Stimulated activated CD8-positive, alpha-beta memory T cell treated with anti-CD3 and anti-CD28 coated beads, Interleukin-15, amount 100 ng/mL, for 4 hours (primary cell): ENCODE measurements around the gene OR2T2.
"Not testable (repeated sequence)": the region's sequence is repeated elsewhere in the genome, so short reads cannot be mapped to it uniquely, and the experiment has no call there.

Source experiments
- DNase-seq, 2 donors: peaks; one replicate each; pipeline ENCODE4 v3.0.0-alpha.2; 2020; ENCODE audit warnings: low read depth in 2 of 2

The OR2T2 gene

GRCh38 chr1:248450466-248451145 is 5.2 kb downstream of the OR2T2 start:
- not testable (repeated sequence) for DNase-seq

DNA sequence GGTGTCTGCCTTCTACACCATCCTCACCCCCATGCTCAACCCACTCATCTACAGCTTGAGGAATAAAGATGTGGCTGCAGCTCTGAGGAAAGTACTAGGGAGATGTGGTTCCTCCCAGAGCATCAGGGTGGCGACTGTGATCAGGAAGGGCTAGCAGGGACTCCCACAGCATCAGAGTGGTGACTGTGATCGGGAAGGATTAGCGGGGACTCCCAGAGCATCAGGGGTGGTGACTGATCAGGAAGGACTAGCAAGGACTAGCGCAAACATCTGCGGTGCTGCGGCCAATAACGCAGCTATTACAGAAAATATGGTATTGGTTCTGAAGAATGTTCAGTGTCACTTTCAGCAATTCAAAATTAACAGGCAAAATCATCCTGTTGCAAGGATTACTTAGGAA is 8.2 kb downstream of the OR2T2 start:
- DNase-seq = not testable (repeated sequence)

GRCh38 chr1:248455045-248455444 is 9.6 kb downstream of the OR2T2 start:
- DNase-seq = not testable (repeated sequence)

DNA sequence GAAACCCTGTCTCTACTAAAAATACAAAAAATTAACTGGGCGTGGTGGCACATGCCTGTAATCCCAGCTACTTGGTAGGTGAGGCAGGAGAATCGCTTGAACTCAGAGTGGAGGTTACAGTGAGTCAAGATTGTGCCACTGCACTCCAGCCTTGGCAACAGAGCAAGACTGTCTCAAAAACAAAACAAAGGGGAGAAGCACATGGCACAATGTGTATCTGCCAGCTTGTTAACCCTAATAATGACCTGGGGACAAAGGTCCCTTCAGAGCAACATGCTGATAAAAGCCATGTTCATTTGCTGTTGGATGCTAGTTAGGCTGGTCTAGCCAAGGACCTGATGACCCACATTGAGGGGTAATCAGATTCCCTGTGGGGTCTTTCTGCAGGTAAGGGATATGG is 11.2 kb downstream of the OR2T2 start:
- not testable (repeated sequence) for DNase-seq

DNA sequence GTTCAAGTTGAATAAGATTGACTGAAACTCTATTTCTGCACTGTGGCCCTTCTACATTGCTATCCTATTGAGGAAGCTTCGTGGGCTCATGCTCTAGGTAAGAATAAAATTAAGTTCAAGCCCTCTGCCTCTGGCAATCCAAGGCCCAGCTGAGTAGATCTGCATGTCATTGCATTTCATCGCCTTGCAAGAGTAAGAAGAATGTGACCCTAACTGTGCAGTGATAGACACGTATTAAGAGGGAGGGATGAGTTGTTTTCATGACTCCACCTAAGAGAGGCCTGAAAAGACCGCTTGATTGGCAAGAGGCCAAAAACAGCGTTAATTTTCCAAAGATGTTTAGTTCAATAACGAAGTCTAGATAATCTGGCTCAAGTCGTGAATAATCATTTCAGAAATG is 13.7 kb downstream of the OR2T2 start:
- DNase-seq = not testable (repeated sequence)

DNA sequence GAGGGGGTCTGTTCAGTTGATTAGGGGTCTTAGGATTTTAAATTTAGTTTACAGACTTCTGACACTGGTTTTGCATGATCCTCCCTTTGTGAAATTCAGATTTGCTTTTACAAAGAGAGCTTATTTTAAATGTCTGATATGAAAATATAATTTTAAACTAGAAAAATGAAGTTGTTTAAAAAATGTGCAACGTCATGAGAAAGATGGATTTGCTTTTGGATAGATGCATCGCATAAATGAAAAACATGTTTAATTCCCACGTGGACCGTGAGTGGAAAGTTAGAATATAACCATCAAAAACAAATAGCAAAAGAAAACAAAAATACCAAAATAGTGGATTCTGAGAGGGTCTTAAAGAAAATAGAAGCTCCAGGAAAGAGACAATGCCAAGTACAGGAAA is 25.7 kb downstream of the OR2T2 start:
- DNase-seq = no peak

DNA sequence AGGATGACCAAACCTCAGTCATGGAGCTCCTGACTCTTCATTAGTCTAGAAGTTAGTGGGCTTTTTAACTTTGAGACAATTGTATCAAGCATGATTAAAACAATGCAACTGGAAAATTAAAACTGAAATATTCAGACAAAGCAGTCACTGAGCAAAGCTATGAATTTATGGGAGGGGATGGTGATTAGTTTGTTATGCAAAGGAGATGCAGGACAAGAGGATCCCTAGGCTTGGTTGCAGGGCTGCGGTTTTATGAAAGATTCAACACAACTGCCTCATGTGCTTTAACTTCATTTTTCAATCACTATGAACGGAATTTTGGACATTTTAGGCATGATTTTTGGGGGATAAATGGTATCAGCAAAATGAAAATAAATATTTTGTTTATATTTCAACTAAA is 26.7 kb downstream of the OR2T2 start:
- not testable (repeated sequence) for DNase-seq

DNA sequence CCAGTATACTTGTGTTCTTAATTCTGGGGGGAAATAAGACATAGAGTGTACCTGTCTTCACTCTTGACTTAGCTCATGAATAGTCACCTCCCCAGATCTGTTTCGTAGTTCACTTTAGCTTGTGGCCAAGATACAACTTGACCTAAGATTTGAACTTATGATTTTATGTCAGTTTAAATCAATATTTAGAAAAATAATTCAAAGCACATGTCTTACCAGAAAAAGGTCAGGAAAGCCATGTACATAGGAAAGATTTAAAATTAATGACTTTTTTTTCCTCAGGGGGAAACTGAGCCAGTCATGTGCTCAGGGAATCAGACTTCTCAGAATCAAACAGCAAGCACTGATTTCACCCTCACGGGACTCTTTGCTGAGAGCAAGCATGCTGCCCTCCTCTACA is 27.6 kb downstream of the OR2T2 start, which contains the start of gene OR2T3:
Gene OR2T3 (plus strand): TSS at position 301 of the 400 bp plus-strand sequence. CDS start 0 bp downstream, at position 301.
- DNase-seq = not testable (repeated sequence)

- not testable (repeated sequence) for DNase-seq
Observed at GRCh38 chr1:248475660-248476059, 30.2 kb downstream of the OR2T2 start.

DNA sequence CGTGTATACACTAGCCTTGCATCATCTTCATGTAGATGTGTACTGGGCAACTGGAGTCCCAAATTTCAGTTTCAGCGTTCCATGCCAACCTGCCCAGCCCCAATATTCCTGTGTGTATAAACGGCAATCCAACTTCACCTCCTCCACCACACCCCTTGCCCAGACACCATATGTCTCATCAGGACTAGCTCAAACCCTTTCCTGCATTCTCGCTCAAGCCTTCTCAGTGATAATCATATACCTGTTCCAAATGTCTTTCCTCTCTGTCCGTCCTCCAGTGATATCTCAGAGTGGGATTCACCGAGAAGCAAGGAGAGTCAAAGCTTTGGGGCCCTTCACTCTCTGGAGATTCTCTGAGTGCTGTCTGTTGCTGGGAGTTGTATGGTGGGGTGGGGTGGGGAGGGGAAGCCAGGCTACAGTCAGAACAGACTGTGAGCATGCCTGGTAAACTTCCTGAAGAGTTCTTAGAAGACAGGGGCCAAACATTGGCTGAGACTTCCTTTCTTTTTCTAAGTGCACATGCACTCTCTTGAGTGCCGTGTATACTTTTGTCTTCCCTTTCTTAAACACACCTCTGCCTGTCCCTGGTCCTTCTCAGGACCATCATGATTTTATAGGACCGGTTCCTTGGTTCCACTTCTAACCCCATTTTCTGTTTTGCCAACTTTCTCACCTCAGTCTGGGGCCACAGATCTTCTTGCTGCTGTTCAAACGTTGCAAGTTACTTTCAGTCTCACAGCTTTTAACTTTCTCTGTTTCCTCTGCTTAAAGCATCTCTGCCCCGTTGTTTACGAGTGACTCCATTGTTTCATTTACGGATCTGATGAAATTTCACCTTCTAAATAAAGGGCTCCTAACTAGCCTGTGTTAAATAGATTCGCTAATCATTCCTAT is 36.5 kb downstream of the OR2T2 start:
- DNase-seq = not testable (repeated sequence)

DNA sequence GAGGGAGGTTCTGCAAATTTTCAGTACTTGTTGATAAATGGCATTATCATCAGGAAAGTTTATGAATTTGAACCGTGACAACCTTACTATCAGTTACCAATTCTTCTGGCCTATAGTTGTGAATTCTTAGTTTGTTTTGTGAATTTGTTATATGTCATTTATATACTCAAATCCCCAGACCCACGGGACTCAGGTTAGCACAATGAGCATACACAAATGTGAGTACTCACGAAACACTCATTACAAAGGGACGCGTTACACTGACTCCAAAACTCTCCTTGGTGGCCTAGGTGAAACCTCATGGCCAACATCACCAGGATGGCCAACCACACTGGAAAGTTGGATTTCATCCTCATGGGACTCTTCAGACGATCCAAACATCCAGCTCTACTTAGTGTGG is 42.9 kb downstream of the OR2T2 start, which contains the start of gene OR2T5:
Gene OR2T5 (plus strand): TSS at position 301 of the 400 bp plus-strand sequence. CDS start 0 bp downstream, at position 301.
- DNase-seq = not testable (repeated sequence)

DNA sequence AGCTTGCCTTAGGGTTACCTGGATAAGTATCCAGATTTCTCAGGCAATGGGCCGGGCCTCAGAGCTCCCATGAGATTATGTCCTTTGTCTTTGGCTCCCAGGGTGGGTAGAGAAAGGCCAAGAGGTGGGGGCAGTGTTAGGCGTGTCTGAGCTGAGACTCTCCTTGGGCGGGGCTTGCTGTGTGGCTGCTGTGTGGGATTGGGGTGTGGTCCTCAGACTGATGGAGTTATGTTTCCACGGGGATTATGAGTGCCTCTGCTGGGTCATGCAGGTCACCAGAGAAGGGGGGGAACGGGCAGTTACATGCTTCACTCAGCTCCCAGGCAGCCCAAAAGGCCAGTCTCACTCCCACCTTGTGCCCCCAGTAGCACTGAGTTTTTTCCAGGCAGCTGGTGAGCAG is 51.2 kb downstream of the OR2T2 start:
- DNase-seq = not testable (repeated sequence)

DNA sequence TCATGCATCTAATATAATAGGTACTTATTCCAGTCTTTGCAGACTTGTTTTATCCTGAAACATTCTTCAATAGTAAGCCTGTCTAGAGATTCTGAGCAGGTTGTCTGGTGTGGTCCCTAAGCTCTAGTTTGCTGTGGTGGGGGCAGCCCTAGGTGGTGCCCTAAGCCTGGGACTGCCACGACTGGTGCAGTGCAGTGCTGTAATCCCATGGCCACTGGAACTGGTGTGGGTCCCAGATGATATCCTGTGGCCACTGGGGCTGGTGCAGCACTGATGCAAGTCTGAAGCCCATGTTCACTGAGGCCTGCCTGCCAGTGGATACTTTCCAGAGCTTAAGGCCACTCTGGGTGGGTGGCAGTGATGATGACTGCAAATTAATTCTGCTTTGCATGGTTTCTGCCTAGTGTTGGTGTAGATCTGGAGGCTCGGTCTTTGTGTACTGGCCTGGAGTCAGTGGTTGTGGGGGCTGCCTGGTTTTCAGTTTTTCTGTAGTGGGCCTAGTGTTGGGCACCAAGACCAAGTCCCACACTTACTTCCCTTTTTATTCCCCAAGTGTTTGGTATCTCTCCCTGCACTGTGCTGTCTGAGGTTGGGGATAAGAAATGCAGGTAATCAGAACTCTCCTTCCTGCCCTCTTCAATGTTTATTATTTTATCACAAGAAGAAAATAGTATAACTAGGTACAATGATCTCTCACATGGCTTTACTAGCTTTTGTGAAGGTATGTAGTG is 55.0 kb downstream of the OR2T2 start:
- DNase-seq = not testable (repeated sequence)
